HG03521 (cell line): Measurements from ENCODE around the gene SRPRB.

ENCODE experiments used
- ATAC-seq: cut with Tn5 transposase; IDR thresholded peaks from one replicate; pipeline ENCODE4 v1.9.1; 2021; ENCODE audit warnings: mild to moderate bottlenecking, moderate library complexity; ENCODE audit not compliant: unreplicated experiment

The SRPRB gene

GRCh38 chr3:133840055-133840737 is 34.6 kb downstream of the SRPRB start:
- ATAC-seq, result no peak

GRCh38 chr3:133840767-133841166 is 35.2 kb downstream of the SRPRB start:
- no peak for ATAC-seq

- ATAC-seq, result no peak
Measured at GRCh38 chr3:133841196-133841595, 35.6 kb downstream of the SRPRB start.

GRCh38 chr3:133842158-133842557 is 36.5 kb downstream of the SRPRB start:
- ATAC-seq, result no peak

- ATAC-seq, result no peak
Measured at GRCh38 chr3:133843634-133844033, 38.0 kb downstream of the SRPRB start.

- no peak for ATAC-seq
Measured at GRCh38 chr3:133845127-133845526, 39.5 kb downstream of the SRPRB start.

GRCh38 chr3:133849346-133849745 is 43.7 kb downstream of the SRPRB start:
- no peak for ATAC-seq

GRCh38 chr3:133850034-133850433 is 44.4 kb downstream of the SRPRB start:
- no peak for ATAC-seq

- ATAC-seq, result peak; percentile 35
Measured at GRCh38 chr3:133851266-133851906, 45.8 kb downstream of the SRPRB start.

GRCh38 chr3:133851931-133852330 is 46.3 kb downstream of the SRPRB start:
- no peak for ATAC-seq

- no peak for ATAC-seq
Measured at GRCh38 chr3:133853063-133853924, 47.7 kb downstream of the SRPRB start.

GRCh38 chr3:133853925-133854227 is 48.3 kb downstream of the SRPRB start:
- no peak for ATAC-seq

- no peak for ATAC-seq
Measured at GRCh38 chr3:133854264-133855001, 48.8 kb downstream of the SRPRB start.

GRCh38 chr3:133855002-133855370 is 49.4 kb downstream of the SRPRB start:
- ATAC-seq, result no peak

GRCh38 chr3:133855772-133856171 is 50.2 kb downstream of the SRPRB start:
- ATAC-seq, result no peak

GRCh38 chr3:133856316-133856715 is 50.7 kb downstream of the SRPRB start:
- no peak for ATAC-seq

- ATAC-seq, result no peak
Measured at GRCh38 chr3:133857767-133858166, 52.2 kb downstream of the SRPRB start.

- no peak for ATAC-seq
Measured at GRCh38 chr3:133859381-133860234, 54.0 kb downstream of the SRPRB start.

- ATAC-seq, result no peak
Measured at GRCh38 chr3:133860519-133860918, 54.9 kb downstream of the SRPRB start.

- no peak for ATAC-seq
Measured at GRCh38 chr3:133862161-133862560, 56.5 kb downstream of the SRPRB start.
